Measurements from ENCODE around the gene IFIT5.

DNA sequence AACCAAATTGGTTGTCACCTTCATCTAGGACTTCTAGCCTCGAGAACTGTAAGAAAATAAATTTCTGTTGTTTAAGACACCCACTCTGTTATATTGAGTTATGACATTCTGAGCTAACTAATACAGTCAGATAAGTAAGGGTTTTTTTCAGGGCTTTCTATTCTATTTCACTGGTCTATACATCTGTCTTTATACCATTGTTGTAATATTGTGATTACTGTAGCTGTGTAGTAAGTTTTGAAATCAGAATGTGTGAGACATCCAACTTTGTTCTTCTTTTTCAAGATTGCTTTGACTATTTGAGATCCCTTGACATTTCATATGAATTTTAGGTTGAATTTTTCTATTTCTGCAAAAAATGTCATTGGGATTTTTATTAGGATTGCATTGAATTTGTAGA, 14.4 kb upstream of the IFIT5 start:
- TF ChIP-seq EZH2phosphoT487 (IDR thresholded peaks at IDR 0.05; ENCODE audit: insufficient read depth, low read depth) (no peak), EZH2 (IDR thresholded peaks at IDR 0.05; ENCODE audit: insufficient read depth, poor library complexity, severe bottlenecking) (no peak)

Measured in GM23248 (cell line).